Ishikawa (cell line): ENCODE data around the gene BICRA.

Source experiments
- CEBPB ChIP-seq: IDR thresholded peaks from 2 replicates; pipeline ENCODE4 v1.6.1; 2012
- CREB1 ChIP-seq: IDR thresholded peaks from 2 replicates; pipeline ENCODE4 v1.6.1; 2012; ENCODE audit warnings: low read depth
- EGR1 ChIP-seq: IDR thresholded peaks from 2 replicates; pipeline ENCODE4 v1.6.1; 2012
- EP300 ChIP-seq: IDR thresholded peaks from 2 replicates; pipeline ENCODE4 v1.6.1; 2012; ENCODE audit warnings: borderline replicate concordance
- FOXM1 ChIP-seq: IDR thresholded peaks from 2 replicates; pipeline ENCODE4 v1.6.1; 2012; ENCODE audit warnings: low read depth, borderline replicate concordance
- NFIC ChIP-seq: IDR thresholded peaks from 2 replicates; pipeline ENCODE4 v1.6.1; 2012
- RAD21 ChIP-seq: IDR thresholded peaks from 2 replicates; pipeline ENCODE4 v1.6.1; 2012; ENCODE audit warnings: low read depth
- TAF1 ChIP-seq: IDR thresholded peaks from 2 replicates; pipeline ENCODE4 v1.6.1; 2012; ENCODE audit warnings: low read depth, mild to moderate bottlenecking
- TCF12 ChIP-seq: IDR thresholded peaks from 2 replicates; pipeline ENCODE4 v1.6.1; 2012; ENCODE audit warnings: low read depth
- TEAD4 ChIP-seq: IDR thresholded peaks from 2 replicates; pipeline ENCODE4 v1.6.1; 2012
- YY1 ChIP-seq: IDR thresholded peaks from 2 replicates; pipeline ENCODE4 v1.6.1; 2012; ENCODE audit warnings: low read depth
- ZBTB7A ChIP-seq: IDR thresholded peaks from 2 replicates; pipeline ENCODE4 v1.6.1; 2012; ENCODE audit warnings: low read depth
- TF ChIP-seq, protein P1 (sequence below): IDR thresholded peaks from 2 replicates; pipeline ENCODE4 v1.6.1; 2012
- TF ChIP-seq, protein P2 (sequence below): IDR thresholded peaks from 2 replicates; pipeline ENCODE4 v1.6.1; 2012
- TF ChIP-seq, protein P3 (sequence below): IDR thresholded peaks from 2 replicates; pipeline ENCODE4 v1.6.1; 2012; ENCODE audit warnings: low read depth, mild to moderate bottlenecking

Gene BICRA

DNA sequence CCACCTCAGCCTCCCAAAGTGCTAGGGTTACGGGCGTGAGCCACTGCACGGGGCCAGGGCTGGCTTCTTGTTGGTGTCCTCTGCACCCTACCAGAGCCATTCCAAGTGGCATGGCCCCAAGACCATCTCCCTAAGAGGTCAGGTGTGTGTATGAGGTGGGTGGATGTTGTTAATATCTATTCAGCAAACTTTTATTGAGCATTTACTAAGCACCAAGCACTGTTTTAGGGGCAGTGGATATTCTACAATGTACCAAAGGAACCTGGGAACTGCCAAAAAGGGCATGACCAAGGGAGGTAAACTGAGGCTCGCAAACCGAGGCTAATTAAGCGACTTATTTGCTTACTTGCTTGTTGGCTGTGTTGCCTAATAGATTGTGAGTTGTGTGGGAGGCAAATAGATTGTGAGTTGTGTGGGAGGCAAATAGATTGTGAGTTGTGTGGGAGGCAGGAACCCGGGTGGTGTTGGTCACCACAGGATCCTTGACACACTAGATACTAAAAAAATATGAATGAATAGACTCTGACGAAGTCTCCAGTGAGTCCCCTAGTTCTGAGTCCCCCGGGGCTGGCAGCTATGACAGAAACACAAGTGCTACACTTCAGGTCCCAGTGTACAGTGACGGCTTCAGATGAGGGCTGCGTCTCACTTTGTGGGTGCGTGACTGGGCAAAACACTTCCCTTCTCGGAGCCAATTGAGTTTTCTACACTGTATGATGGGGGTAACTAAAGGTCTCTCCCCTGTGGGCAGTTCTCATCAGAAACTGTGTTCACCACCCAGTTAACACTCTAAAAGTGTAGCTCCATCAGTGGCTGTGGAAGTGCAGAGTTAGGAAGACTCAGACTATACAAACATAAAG, 5.0 kb upstream of the BICRA start:
- TF ChIP-seq CEBPB (no peak), RAD21 (no peak), EP300 (no peak), EGR1 (no peak), TCF12 (no peak), TEAD4 (no peak), FOXM1 (no peak), YY1 (no peak), CREB1 (no peak), ZBTB7A (no peak), NFIC (no peak), TAF1 (no peak)
- TF ChIP-seq, protein P1, sequence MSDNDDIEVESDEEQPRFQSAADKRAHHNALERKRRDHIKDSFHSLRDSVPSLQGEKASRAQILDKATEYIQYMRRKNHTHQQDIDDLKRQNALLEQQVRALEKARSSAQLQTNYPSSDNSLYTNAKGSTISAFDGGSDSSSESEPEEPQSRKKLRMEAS = no peak
- TF ChIP-seq, protein P2, sequence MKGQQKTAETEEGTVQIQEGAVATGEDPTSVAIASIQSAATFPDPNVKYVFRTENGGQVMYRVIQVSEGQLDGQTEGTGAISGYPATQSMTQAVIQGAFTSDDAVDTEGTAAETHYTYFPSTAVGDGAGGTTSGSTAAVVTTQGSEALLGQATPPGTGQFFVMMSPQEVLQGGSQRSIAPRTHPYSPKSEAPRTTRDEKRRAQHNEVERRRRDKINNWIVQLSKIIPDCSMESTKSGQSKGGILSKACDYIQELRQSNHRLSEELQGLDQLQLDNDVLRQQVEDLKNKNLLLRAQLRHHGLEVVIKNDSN = no peak
- TF ChIP-seq, protein P3, sequence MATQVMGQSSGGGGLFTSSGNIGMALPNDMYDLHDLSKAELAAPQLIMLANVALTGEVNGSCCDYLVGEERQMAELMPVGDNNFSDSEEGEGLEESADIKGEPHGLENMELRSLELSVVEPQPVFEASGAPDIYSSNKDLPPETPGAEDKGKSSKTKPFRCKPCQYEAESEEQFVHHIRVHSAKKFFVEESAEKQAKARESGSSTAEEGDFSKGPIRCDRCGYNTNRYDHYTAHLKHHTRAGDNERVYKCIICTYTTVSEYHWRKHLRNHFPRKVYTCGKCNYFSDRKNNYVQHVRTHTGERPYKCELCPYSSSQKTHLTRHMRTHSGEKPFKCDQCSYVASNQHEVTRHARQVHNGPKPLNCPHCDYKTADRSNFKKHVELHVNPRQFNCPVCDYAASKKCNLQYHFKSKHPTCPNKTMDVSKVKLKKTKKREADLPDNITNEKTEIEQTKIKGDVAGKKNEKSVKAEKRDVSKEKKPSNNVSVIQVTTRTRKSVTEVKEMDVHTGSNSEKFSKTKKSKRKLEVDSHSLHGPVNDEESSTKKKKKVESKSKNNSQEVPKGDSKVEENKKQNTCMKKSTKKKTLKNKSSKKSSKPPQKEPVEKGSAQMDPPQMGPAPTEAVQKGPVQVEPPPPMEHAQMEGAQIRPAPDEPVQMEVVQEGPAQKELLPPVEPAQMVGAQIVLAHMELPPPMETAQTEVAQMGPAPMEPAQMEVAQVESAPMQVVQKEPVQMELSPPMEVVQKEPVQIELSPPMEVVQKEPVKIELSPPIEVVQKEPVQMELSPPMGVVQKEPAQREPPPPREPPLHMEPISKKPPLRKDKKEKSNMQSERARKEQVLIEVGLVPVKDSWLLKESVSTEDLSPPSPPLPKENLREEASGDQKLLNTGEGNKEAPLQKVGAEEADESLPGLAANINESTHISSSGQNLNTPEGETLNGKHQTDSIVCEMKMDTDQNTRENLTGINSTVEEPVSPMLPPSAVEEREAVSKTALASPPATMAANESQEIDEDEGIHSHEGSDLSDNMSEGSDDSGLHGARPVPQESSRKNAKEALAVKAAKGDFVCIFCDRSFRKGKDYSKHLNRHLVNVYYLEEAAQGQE = no peak

DNA sequence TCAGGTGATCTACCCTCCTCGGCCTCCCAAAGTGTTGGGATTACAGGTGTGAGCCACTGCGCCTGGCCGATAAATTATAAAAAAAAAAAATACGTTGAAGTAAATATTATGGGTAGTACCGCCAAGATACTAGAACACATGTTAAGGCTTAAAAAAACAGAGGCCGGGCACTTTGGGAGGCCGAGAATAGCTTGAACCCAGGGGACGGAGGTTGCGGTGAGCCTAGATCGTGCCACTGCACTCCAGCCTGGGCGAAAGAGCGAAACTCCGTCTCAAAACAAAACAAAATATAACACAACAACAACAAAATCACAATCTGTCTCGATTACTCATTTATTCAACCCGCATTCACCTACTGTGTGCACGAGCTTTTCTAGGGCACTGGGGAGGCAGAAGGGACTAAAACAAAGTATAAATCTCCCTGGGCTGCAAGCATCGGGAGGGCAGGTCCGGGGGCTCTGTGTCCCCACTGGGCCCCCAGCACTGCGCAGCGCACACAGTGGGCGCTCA, 1.3 kb upstream of the BICRA start:
- TF ChIP-seq TEAD4 (no peak), RAD21 (no peak), TCF12 (no peak), CREB1 (no peak), TAF1 (no peak), EP300 (no peak), CEBPB (no peak), YY1 (no peak), NFIC (no peak), EGR1 (no peak), ZBTB7A (no peak)
- TF ChIP-seq, protein P3 = no peak
- TF ChIP-seq, protein P2 = no peak
- TF ChIP-seq, protein P1 = no peak

DNA sequence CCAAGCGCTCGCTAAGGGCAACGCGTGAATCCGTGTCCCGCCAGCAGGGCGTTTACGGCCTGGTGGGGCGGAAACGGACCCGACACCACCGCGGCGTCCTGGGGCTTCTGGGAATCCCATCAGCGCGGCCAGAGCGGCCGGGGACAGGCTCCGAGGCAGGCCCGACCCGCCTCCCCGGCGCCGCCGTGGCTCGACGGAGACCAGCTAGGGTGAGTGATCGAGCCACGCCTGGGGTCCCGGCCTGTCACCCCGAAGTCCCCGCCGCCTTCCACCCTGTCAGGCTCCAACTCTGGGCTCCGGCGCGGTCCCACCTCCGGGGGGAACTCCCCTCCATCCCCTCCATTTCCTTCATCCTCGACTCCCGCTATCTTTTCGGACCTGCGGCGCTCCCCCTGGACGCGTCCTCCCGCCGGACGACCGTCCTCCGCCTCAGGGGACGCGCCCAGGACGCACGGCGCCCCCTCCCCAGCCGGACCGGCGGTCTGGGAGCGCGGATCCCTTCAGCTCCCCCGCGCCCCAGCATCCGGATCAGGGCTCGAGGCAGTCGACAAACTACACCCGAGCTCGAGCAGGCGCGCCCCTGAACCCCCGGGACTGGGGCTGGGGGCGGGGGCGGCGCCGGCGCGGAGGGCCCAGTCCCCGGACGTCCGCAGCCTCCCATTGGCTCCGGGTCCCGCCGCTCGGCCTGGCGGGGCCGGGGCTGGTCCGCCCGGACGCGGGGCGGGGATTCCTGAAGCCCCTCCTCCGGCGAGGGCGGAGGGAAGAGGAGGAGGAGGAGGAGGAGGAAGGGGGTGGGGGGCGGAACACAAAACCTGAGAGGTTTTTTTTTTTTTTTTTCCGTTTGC, 638 bp upstream of the BICRA start:
- TF ChIP-seq EGR1 = peak; percentile 25; the same call in 1 of the 2 replicates
- TF ChIP-seq RAD21 = no peak
- TF ChIP-seq TEAD4 = no peak
- TF ChIP-seq, protein P3 = no peak
- TF ChIP-seq NFIC = no peak
- TF ChIP-seq, protein P1 = peak; percentile 28; the same call in 1 of the 2 replicates
- no peak; the same call in 1 of the 2 replicates for TF ChIP-seq TCF12
- TF ChIP-seq CREB1 = no peak
- TF ChIP-seq YY1 = 0 out of 2 replicates have a peak, but pooled peaks have one; percentile 28
- TF ChIP-seq EP300 = no peak
- no peak for TF ChIP-seq FOXM1
- peak; percentile 96 for TF ChIP-seq ZBTB7A
- peak; percentile 51 for TF ChIP-seq TAF1
- TF ChIP-seq, protein P2 = no peak
